ENCODE measurements around the gene SYTL2.

SYTL2 gene

GRCh38 chr11:85826116-85826855 lies 15.3 kb upstream of the SYTL2 start:
- peak; percentile 16 for TF ChIP-seq CTCF (IDR thresholded peaks at IDR 0.05; ENCODE audit: control extremely low read depth, extremely low read depth, low read depth, missing control alignments)

GRCh38 chr11:85825616-85826015 lies 14.7 kb upstream of the SYTL2 start:
- CTCF ChIA-PET = interaction anchor here (0.7 to 1.0 kb wide), 2 partner anchors 11 to 34 kb away, joined by 3 to 7 read pairs; no protein-coding TSS in a partner anchor

More at GRCh38 chr11:85826116-85826855, 15.3 kb upstream of the SYTL2 start:
- peak; percentile 31 for DNase-seq (ENCODE audit: extremely low spot score)
- ChIA-PET CTCF (interaction anchor here (1.0 kb wide), 1 partner anchor 12 kb away, joined by 7 read pairs; no protein-coding TSS in a partner anchor), POLR2A (no interaction called here)

GRCh38 chr11:85823816-85824215 lies 12.9 kb upstream of the SYTL2 start:
- no peak for TF ChIP-seq CTCF (IDR thresholded peaks at IDR 0.05; ENCODE audit: control extremely low read depth, extremely low read depth, low read depth, missing control alignments)
- CTCF ChIA-PET = no interaction called here
- POLR2A ChIA-PET = no interaction called here
- DNase-seq (ENCODE audit: extremely low spot score) = no peak

More at GRCh38 chr11:85825616-85826015, 14.7 kb upstream of the SYTL2 start:
- TF ChIP-seq CTCF (IDR thresholded peaks at IDR 0.05; ENCODE audit: control extremely low read depth, extremely low read depth, low read depth, missing control alignments) = no peak
- POLR2A ChIA-PET = no interaction called here
- no peak for DNase-seq (ENCODE audit: extremely low spot score)

GRCh38 chr11:85822814-85823213 lies 11.9 kb upstream of the SYTL2 start:
- ChIA-PET CTCF (no interaction called here), POLR2A (no interaction called here)
- DNase-seq (ENCODE audit: extremely low spot score) = no peak
- TF ChIP-seq CTCF (IDR thresholded peaks at IDR 0.05; ENCODE audit: control extremely low read depth, extremely low read depth, low read depth, missing control alignments) = no peak

- ChIA-PET CTCF (no interaction called here), POLR2A (no interaction called here)
- no peak for TF ChIP-seq CTCF (IDR thresholded peaks at IDR 0.05; ENCODE audit: control extremely low read depth, extremely low read depth, low read depth, missing control alignments)
- no peak for DNase-seq (ENCODE audit: extremely low spot score)
These were observed 10.7 kb upstream of the SYTL2 start for GRCh38 chr11:85821636-85822035.

GRCh38 chr11:85819441-85819840 lies 8.5 kb upstream of the SYTL2 start:
- TF ChIP-seq CTCF (IDR thresholded peaks at IDR 0.05; ENCODE audit: control extremely low read depth, extremely low read depth, low read depth, missing control alignments) = no peak
- ChIA-PET CTCF (no interaction called here), POLR2A (no interaction called here)
- no peak for DNase-seq (ENCODE audit: extremely low spot score)

All from GM10248 (cell line).